ENCODE measurements around the gene KCNA10.

The KCNA10 gene

DNA sequence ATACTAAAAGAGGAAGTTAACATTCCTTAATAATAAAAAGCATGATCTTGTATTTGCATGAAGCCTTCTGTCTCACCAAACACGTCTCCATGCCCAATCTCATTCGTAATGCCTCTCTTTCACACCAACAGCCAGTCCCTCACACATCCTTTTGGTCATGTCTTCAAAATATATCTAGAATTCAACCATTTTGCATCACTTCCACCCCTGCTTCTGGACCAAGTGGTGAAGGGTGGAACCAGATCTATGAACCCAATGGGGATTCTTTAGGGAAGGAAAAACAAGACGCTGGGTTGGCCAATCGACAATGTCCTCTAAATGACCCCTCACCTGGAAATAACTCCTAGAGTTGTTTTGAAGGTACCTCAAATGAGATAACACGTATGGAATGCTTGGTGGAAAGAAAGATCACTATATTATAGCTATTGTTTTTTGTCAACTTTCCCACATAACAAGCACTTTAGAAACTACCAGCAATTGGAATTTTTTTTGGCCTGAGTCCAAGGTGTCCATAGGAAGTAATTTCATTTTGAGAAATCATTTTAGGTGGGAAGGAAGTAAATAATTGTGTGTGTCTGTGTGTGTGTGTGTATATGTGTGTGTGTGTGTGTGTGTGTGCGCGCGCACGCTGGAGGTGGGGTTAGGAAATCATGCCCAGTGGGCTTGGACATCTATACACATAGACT is at the start of gene KCNA10:
Gene KCNA10 (minus strand): TSS at position 51 of the 686 bp plus-strand sequence. CDS start 388 bp downstream, outside the sequence.
- DNase-seq = no peak

DNA sequence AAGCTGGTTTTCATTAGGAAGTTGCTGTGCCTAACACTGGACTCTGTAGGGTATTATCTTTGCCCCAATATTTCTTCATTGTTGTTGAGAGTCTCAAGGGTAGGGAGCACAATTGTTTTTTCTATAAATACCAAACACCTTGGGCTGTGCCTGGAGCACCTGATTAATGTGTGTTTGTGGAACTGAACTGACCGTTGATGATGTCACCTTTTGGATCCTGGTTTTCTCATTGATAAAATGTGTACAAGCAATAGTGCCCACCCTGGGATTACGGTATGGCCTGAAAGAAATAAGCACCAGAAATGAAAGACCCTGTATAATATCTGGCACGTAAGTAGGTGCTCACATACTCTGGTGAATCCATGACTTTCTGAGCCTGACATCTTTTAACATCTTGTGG is 47.9 kb upstream of the KCNA10 start:
- DNase-seq = no peak

DNA sequence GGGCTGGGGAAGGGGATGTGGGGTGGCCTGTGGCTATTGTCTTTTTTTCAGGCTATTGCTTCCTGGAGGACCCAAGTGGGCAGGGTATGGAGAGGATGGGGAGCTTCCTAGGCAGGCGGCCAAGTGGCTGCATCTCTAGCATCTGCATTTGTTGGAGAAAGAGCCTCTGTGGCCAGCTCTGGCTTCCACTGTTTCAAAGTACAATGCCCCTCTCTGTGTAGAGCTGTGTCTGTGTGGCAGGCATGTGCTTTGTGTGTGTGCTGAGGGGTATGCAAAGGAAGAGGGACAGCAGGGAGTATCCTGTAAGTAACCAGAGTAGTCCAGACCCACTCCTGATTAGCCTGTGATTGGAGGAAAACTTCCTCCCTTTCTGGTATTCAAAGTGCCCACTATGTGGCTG is 46.6 kb upstream of the KCNA10 start:
- DNase-seq = peak; percentile 10

DNA sequence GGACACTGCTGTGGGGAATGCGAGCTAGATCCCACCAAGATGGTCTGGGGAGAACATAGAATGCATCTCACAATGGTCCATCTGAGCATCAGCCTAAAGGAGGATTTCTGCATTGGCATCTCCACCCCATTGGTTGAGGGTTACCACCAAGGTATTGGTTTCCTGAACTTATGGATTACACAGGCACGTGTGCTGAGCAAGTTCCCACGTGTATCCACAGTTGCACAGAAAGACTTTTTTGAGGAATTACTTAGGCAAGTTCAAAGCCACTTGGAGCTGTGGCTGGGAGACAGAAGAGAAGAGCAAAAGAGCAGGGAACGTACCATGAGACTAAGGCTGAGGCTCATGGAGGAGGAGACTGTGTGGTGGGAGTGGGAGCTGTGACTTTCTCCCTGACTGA is 44.1 kb upstream of the KCNA10 start:
- no peak for DNase-seq

DNA sequence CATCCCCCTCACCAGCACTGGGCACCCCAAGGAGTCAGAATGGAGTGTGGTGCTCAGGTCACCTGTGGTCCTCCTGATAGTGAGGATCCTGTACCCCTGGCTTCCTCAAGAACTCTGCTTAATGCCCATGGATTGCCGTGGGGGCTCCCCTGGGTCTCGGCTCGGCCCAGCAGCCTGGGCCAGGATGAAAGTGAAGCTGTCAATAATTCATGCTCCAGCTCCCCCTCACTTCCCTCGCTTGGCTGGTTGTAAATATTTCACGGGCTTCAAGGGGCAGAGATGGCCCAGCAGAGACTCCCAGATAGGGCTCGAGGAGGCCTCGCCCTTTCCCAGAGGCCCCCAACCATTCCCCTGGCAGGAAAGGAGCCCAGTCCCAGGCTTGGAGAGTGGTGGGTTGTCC is 42.6 kb upstream of the KCNA10 start:
- no peak for DNase-seq

DNA sequence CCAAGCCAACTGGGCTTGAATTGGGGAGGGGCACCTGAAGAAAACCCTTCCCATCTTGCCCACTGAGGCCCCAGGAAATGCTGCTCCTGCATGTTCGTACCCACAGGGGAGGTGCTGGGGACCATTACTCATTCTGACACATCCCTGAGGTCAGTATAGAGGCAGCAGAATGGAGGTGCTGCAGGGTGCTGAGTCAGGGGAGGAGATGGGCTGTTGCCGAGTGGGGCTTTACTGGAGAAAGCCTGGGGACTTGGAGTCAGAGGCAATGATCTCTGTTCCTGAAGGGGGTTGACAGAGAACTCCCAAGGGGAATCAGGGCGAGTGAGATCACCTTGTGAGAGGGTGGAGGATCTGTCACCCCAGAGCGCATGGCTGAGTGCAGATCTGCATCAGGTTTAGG is 40.2 kb upstream of the KCNA10 start:
- DNase-seq = no peak

DNA sequence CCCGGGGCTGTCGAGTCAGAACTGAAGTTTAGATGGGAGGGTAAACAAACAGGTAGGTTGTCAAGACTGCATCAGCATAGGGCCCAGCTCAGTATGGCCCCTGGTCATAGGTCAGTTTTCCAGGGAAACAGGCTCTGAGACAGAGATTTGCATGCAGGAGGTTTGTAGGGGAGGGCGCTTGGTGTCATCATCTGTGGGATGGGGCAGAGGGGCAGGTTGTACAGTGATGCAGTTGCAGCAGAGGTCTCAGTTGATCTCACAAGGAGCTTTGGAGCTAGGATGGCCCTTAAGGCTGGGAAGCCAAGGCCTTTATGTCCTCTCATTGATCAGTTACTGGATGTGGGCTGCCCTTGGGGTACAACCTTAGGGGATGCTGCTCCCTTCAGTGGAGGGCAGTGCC is 38.5 kb upstream of the KCNA10 start:
- DNase-seq = no peak

DNA sequence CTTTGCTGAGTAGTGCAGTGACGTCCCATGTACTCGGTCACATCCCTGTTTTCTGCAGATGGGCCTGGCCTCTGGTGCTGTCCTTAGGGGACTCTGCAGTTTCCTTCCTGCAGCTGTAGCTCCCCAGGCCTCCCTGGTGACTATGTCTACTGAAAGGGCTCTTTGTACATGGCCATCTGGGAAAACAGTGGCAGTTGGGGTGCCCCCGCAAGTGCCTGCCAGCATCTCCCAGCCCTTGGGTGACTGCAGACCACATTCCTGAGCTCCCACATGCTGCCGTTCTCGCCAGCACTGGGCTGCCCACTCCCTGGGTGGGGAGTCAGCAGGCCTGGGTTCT is 37.5 kb upstream of the KCNA10 start:
- DNase-seq = no peak

DNA sequence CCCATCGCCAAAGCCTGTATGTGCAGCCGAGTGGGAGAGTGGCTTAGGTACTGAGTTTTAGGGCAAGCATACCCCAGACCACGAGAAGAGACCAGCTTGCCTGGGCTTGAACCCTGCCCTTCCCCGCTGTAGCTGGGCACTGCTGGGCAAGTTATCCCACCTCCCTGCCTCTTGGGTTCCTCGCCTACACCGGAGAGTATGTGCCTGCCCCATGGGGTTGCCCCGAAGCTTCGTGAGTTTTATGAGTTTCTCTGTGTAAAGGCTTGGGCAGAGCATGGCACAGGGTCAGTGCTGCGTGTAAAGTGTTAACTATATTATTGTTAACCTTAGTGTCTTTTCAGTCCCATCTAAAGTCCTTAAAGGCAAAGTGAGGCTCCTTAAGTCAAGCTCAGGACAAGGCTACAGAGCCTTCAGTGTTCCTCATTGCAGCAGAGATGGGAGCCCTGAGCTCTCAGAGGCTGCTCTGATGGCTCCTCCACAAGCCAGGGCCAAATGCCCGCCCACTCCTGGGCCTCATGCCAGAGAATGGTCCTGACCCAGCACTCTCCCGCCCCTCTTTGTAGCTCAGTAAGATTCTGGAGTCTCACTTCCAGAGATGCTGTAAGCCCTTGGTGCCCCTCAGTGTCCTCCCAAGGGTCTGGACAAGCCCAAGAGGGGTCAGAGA is 37.0 kb upstream of the KCNA10 start:
- DNase-seq = peak; percentile 58

DNA sequence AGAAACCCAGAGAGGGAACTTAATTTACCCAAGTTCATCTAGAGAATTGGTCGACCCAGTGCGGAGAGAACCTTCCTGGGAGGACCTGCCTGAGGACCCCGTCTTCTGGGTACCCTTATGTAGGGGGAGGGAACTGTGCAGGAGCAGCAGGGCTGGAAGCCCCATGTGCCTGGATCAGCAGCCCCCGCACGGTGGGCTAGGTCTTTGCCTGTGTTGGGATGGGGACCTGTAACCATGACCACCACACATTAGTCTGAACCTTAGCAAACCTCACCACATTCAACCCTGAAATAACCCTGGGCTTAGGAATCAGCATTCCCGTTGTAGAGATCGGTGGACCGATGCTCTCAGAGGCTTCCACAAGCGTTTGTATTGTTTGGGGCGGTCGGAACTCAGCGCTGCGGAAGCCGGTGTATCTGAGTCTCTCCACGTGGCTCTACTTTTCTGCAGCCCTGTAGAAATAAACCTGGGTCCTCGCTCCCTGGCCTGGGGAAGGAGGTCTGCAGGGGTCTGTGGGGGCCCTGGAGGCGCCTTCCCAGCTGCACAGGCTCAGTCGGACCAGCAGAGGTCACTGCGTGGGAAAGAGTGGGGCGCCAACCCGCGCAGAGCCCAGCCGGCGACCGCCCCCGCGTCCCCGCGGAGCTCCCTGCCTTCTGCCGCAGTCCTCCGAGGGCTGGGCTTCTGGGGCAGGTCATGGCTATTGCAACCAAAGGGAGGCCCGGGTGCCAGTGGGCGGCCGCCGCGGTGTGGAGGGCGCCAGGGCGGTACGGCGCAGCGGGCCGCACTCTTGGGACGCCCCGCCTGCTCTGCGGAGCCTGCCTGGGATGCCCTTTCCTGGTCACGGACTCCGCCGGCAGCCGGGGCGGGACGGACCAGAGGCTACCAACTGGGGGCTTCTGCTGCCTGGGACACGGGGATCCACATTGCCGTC is 36.2 kb upstream of the KCNA10 start:
- DNase-seq = peak; percentile 53

DNA sequence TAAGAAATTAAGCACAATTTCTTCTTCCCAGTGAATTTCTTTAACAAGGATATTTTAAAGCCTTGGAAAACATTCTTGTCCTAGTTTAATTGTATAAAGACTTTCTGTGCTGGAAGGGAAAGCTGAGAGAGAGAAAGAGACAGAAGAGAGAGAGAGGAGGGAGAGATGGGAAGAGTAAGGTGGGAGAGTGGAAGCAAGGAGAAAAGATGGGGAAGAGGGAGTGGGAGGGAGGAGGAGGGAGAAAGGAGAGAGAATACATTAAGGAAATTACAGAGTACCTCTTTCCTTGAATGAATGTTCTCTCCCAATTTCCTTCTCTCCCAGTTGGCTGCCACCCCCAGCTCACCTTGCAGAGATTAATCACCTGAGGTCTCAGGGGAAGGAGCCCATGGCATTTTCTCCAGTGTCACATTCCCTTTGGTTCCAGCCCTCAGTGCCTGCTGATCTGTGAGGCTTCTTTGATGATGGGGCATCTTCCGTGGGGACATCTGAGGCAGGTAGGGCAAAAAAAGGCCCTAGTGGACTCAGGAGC is 32.4 kb upstream of the KCNA10 start:
- DNase-seq = no peak

DNA sequence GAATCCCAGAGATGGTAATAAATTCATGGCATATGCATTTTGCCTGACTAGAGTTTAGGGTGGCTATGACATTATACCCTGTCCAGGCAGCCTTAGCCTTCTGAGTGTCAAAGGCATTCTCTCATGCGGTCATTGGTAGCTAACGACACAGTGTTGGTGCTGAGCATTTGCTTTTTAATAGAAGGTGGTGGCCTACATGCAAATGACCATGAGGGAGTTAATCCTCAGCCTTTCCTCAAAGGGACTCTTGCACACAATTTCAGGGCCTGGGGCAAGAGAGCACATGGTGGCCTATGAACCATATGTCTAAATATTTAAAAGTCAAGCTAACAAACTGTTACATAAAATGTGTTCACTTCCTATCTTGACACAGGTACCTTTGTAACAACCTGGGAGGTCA is 30.9 kb upstream of the KCNA10 start:
- no peak for DNase-seq

DNA sequence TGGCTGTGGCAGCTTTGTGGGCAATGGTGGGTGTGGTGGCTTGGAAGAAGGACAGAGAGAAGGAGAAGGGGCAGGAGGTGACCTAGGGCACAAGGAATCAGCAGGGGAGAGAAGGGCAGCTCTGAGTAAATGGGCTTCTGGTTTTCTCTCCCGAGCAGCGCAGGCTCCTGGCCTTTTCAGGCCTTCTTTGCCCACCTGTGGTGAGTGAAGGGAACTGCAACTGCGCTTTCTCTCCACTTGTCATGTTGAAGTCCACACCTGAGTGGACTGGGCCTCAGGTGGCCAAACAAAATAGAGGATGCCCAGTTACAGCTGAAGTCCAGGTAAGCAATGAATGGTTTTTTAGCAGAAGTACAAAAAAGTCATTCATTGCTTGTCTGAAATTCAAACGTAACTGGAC is 29.4 kb upstream of the KCNA10 start:
- DNase-seq = peak; percentile 34

DNA sequence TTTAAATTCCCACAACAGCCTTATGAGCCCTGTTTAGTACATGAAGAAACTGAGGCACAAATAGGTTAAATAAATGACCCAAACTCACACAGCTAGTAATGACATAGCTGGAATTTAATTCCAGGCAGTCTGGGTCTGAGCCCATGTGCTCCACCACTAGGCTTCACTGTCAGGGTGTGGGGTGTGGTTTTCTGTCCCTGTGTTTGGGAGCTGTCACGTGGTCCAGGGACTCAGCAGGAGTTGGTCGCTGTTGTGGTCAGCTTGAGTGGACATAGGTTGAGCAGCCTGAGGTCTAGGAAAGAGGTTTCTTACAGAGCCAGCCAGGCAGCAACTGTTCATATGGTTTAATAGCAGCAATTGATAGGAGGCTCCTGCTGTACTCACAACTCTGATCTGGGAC is 28.0 kb upstream of the KCNA10 start:
- no peak for DNase-seq

DNA sequence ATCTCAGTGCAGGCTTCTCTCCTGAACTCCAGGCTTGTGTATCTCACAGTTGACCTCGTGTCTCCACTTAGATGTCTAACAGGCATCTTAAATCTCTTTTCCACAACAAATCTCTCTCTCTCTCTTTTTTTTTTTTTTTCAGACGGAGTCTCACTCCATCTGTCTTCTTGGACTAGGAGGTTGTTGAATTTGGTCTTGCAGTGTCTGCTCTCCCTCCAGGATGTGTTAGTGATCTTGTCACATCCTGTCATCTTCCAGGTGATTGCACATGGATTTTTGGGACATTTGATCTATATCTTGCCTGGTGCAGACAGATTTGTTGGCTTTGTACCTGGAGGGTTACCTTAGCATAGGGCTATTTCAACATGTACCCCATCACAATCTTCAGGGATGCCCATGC is 26.5 kb upstream of the KCNA10 start:
- DNase-seq = no peak

DNA sequence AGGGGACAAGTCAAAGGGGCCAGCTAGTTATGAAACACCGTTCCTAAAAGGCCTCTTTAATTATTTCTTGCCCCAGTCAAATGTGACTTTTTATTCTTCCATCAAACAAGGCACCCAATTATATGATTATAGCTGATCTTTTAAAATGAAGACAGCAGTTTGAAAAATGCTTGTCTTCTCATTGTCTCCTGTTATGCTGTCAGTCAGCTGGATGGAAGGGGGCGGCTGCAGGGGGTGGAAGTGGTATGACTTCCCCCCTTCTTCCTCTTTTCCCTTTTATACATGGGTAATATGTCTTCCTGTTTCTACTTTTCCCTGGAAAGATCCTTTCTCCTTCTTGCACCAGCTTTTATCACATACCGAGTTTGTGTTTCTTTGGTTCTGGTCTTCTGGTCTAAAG is 25.8 kb upstream of the KCNA10 start:
- DNase-seq = no peak

DNA sequence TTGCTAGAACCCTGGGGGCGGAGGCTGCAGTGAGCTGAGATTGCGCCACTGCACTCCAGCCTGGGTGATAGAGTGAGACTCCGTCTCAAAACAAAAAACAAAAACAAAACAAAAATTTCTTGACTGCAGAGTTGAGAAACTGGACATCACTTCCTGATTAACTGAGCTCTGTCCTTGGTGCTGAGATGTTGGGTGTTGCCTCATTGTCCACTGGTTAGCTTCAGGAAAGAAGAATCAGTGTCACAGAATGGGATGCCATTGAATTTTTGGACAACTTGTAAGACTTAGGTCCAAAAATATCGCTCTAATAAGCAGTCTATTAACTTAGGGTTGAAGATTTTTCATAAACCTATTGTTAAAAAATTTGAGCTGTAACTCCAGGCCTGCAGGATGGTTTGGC is 23.8 kb upstream of the KCNA10 start:
- DNase-seq = no peak

DNA sequence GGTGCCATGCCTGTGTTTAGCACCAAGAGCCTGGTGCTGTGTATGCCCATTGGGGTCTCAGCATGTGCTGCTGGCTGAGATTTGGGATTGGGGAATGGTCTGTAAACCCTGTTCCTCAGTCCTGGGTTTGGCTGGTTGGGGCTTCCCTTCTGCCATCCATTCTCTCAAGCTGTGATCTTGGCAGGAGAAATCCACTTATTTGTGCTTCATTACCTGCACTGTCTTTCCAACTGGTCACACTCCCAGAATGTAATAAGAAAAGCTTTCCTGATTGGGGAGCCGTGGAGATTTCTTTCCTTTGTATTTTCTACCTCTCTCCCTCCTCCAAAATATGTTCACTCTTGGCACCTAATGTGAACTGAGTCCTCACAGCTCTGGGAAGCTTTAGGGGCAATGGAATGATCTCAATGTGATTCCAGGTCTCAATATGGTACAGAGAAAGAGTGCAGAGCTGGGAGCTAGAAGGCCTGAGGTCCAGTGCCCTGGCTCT is 23.0 kb upstream of the KCNA10 start:
- DNase-seq = no peak

DNA sequence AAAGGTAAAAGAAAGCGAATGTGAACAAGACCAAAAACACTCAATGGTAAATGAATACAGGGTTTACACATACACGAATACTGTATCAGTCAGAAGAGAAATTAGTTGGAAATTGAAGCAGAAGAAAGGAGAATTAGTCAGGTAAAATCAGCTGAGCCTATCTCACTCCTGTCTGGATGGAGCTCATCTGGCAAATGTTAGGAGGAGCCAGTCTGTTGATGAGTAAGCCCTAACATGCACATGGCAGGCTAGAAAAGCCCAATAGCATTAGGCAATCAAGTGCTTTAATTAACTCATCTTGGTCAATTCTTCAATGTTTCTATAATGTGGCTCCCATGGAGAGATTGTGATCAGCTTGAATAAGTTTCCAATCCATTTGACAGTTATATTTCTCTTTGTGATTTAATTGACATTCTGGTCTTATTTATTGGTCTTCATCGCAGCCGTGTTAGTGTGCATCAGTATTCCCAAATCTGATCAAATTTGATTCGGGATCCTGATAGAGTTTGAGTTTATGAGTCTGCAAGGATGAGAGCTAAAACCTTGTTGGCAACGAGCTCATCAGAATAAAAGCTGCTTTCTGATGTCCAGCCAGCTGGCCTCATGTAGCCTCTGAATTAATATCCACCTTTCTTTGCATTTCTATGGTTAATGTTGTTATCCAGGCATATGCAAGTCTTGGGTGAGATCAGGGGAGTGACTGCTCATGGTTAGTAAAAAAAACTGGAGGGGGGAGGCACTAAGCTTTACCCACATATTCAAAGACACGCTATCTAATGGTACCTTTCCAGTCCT is 22.1 kb upstream of the KCNA10 start:
- no peak for DNase-seq

DNA sequence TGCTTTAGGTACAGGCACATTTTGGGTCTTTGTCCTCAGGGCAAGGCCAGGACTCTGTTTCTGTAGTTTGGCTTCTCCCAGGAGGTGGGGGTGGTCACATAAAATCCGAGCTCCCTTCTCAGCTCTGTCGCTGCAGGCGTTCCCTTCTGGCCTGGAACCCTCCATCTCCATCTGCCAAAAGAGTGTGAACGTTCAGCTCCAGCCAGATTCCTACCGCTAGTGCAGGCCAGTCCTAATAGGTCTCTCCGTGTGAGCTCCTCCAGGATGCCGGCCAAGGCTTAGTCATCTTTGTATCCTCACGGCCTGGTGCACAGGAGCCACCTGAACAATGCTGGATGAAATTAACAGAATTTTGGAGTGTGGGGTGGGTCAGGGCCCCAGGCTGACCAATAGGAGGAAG is 19.9 kb upstream of the KCNA10 start:
- no peak for DNase-seq

DNA sequence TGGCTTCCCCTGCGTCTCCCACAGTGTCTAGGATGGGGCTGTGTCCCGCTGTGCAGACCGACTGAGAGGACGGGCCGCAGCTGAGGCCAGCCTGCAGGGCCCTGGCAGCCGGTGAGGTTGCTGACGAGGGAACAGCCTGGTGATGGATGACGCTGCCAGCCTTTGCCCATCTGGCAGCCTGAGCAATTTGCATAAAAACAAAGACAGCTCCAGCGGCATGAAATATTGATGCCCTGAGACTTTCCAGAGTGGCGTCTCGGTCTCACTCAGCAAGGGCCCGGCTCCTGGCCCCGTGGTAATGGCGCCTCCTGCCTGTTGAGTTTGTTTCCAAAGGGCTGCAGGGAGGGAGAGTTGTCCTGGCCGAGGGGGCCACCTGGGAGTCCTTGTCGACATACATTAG is 19.1 kb upstream of the KCNA10 start:
- no peak for DNase-seq

DNA sequence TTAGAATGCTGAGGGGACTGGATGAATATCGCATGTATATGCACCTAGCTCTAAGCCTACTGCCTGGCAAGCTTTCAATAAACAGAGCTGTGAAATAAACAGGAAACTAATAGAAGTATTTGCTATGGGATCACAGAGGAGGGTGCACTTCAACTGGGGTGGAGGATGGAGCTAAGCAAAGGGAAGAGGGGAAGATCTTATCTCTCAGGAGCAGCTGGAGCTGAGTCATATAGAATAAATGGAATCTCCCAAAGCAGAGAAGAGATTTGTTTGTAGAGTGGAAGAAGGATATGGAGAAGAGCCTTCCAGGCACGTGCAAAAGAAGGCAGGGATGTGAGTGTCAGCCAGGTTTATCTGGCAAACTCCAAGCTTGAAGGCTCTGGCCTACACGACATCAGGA is 17.0 kb upstream of the KCNA10 start:
- no peak for DNase-seq

DNA sequence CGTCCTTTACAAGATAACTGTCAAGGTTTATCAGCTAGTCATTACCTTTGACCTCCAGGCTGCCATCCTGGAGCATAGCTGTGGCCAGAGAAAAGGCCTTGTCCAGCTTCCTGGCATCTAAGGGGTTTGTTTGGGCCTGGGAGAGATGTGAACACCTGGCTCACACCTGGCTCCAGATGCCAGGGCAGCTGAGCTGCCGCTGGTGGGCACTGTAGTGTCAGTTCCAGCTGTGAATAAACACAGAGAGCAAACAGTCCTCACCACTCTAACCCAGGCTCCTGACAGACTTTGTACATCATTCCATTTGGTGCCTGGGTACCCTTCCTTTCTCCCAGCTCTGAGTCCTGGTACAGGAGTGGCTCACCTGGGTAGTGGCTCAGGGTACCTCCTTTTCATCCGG is 14.3 kb upstream of the KCNA10 start:
- no peak for DNase-seq
